Measurements from ENCODE around the gene SLC25A30. TPM values are rescaled to one million over a fixed set of nuclear protein-coding genes. Genes with fewer than 3 reads are reported as not detected.
A peak's percentile ranks its signal among the peaks of the same experiment; 100 is the strongest.
"Not testable (repeated sequence)": the region's sequence is repeated elsewhere in the genome, so short reads cannot be mapped to it uniquely, and the experiment has no call there.

SLC25A30 gene
- polyA plus RNA-seq, 2 donors = 2.2 to 3.1 TPM

DNA sequence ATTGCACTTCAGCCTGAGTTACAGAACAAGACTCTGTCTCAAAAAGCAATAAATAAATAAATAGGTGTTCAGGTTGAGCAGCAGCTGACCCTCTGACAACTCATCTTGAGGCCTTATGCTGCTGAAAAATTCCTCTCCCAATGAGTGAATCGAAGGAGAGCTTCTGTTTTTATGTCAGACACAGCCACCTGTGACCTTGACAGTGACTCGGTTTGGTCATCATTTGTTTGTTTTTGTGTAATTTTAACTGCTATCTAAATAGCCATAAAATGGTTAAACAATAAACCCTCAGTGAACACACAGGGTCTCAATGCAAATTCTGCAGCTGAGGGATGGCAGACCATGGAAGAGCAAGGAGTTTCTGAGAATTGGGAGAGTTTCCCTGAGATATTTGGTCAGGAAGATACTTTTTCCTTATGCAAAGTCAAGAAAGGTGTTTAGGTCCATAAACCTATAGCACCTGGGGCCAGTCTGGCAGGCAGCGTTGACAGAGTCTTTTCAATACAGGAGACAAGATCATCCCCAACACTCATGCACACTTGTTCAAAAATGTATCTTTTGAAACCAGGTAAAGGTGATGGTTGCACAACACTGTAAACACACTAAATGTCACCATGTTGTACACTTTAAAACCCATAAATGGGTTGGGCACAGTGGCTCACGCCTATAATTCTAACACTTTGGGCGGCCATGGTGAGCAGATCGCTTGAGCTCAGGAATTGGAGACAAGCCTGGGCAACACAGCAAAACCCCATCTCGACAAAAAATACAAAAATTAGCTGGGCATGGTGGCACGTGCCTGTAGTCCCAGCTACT lies 16.6 kb upstream of the SLC25A30 start:
- WGBS, 2 donors = 79 to 83% methylated on average over 8 of the region's 8 CpGs
- Histone ChIP-seq H3K9me3 (ENCODE audit: control insufficient read depth in 2 of 2, insufficient read depth in 1 of 2, low read depth in 1 of 2, low read length in 1 of 2) (no peaks in the 10 kb centered on the region), H3K4me1 (ENCODE audit: control insufficient read depth in 2 of 2, insufficient read depth in 2 of 2, low read length in 1 of 2) (no peaks in the 10 kb centered on the region), H3K36me3 (ENCODE audit: control insufficient read depth in 2 of 2, insufficient read depth in 2 of 2, low read length in 1 of 2) (no peaks in the 10 kb centered on the region), H3K4me3 (ENCODE audit: low read depth in 1 of 2, low read length in 2 of 2) (no peak overlapping the region), H3K27me3 (ENCODE audit: control insufficient read depth in 1 of 2, insufficient read depth in 2 of 2, low read length in 2 of 2) (no peaks in the 10 kb centered on the region), H3K27ac (ENCODE audit: low read depth in 2 of 2, low read length in 1 of 2) (no peak overlapping the region)

DNA sequence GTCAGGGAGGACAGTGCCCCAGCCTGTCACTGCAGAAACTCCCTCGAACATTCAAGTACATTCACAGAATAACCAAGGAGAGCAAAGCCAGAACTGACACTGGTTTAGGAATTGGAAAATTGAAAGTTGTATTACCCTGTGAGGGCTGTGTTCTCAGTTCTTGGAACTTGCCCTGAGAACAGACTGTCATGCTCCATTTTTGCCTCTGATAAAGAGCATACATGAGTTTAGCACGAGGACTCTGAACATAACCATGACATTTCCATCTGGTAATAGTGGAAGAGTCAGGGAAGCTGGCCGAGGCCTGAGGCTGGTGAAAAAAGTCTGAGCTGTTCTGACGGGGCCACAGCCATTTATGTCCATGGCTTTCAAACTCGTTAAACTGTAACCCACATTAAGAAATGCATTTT lies 15.2 kb upstream of the SLC25A30 start:
- H3K4me1 ChIP-seq (ENCODE audit: control insufficient read depth in 2 of 2, insufficient read depth in 2 of 2, low read length in 1 of 2) = no peaks in the 10 kb centered on the region
- no peaks in the 10 kb centered on the region for H3K27me3 ChIP-seq (ENCODE audit: control insufficient read depth in 1 of 2, insufficient read depth in 2 of 2, low read length in 2 of 2)
- WGBS, 2 donors = 67 to 77% methylated on average over 5 of the region's 5 CpGs
- no peak overlapping the region for H3K4me3 ChIP-seq (ENCODE audit: low read depth in 1 of 2, low read length in 2 of 2)
- H3K27ac ChIP-seq (ENCODE audit: low read depth in 2 of 2, low read length in 1 of 2) = no peak overlapping the region
- no peaks in the 10 kb centered on the region for H3K9me3 ChIP-seq (ENCODE audit: control insufficient read depth in 2 of 2, insufficient read depth in 1 of 2, low read depth in 1 of 2, low read length in 1 of 2)
- H3K36me3 ChIP-seq (ENCODE audit: control insufficient read depth in 2 of 2, insufficient read depth in 2 of 2, low read length in 1 of 2) = no peaks in the 10 kb centered on the region

DNA sequence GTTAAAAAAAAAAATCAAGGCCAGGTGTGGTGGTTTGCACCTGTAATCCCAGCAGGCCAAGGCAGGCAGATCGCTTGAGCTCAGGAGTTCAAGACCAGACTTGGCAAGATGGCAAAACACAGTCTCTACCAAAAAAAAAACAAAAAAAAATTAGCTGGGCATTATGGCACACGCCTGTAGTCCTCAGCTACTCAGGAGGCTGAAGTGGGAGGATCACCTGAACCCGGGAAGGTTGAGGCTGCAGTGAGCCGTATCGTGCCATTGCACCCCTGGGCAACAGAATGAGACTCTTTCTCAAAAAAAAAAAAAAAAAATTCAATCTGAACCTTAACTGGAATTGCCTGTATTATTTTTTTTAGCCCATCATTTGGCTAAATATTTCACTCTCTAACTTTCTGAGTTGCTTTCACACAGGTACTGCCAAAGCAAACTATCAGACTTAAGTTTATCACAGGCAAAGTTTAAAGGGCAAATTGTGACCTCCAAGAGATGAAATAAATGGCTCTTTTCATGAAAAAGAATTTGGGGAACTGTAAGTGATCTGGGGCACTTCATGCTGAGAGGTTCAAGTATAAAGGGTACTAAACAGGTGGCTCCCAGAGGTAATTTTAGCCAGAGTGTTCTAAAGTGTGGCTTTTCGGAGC lies 14.7 kb upstream of the SLC25A30 start:
- no peaks in the 10 kb centered on the region for H3K9me3 ChIP-seq (ENCODE audit: control insufficient read depth in 2 of 2, insufficient read depth in 1 of 2, low read depth in 1 of 2, low read length in 1 of 2)
- H3K27ac ChIP-seq (ENCODE audit: low read depth in 2 of 2, low read length in 1 of 2) = no peak overlapping the region
- no peak overlapping the region for H3K4me3 ChIP-seq (ENCODE audit: low read depth in 1 of 2, low read length in 2 of 2)
- 82 to 86% methylated on average over 6 of the region's 6 CpGs for WGBS, 2 donors
- no peaks in the 10 kb centered on the region for H3K36me3 ChIP-seq (ENCODE audit: control insufficient read depth in 2 of 2, insufficient read depth in 2 of 2, low read length in 1 of 2)
- H3K27me3 ChIP-seq (ENCODE audit: control insufficient read depth in 1 of 2, insufficient read depth in 2 of 2, low read length in 2 of 2) = no peaks in the 10 kb centered on the region
- H3K4me1 ChIP-seq (ENCODE audit: control insufficient read depth in 2 of 2, insufficient read depth in 2 of 2, low read length in 1 of 2) = no peaks in the 10 kb centered on the region

- H3K36me3 ChIP-seq (ENCODE audit: control insufficient read depth in 2 of 2, insufficient read depth in 2 of 2, low read length in 1 of 2); H3K9me3 ChIP-seq (ENCODE audit: control insufficient read depth in 2 of 2, insufficient read depth in 1 of 2, low read depth in 1 of 2, low read length in 1 of 2); H3K27ac ChIP-seq (ENCODE audit: low read depth in 2 of 2, low read length in 1 of 2); H3K4me3 ChIP-seq (ENCODE audit: low read depth in 1 of 2, low read length in 2 of 2); H3K4me1 ChIP-seq (ENCODE audit: control insufficient read depth in 2 of 2, insufficient read depth in 2 of 2, low read length in 1 of 2); H3K27me3 ChIP-seq (ENCODE audit: control insufficient read depth in 1 of 2, insufficient read depth in 2 of 2, low read length in 2 of 2): not testable (repeated sequence)
- 86 to 87% methylated on average over 16 of the region's 16 CpGs for WGBS, 2 donors
These were observed 8.1 kb upstream of the SLC25A30 start for GRCh38 chr13:45426056-45426841.

DNA sequence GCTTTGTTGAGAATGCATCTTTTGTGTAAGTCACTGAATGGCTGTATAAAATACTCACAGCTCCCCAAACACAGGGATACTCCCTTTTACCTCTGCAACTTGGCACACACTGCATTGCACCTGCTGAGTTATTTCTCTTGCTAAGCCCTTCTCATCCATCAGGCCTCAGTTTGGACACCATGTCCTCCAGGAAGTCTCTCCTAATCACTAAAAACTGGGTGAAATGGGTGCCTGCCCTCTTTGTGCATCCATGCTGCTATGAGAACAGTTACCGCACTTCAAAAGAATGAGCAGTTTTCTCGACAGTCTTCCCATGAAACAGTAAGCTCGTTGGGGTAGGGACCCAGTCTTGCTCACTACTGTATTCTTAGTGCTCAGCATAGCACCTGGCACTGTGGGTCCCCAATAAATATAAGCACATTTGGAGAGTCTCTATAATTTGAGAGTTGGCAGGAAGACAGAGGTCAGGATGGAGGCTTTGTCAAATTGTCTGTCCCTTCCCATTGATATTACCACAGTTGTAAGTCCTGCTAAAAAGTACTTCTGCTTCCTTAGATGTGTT lies 4.6 kb upstream of the SLC25A30 start:
- 73 to 78% methylated on average over 3 of the region's 3 CpGs for WGBS, 2 donors
- no peaks in the 10 kb centered on the region for H3K36me3 ChIP-seq (ENCODE audit: control insufficient read depth in 2 of 2, insufficient read depth in 2 of 2, low read length in 1 of 2)
- no peaks in the 10 kb centered on the region for H3K9me3 ChIP-seq (ENCODE audit: control insufficient read depth in 2 of 2, insufficient read depth in 1 of 2, low read depth in 1 of 2, low read length in 1 of 2)
- H3K4me1 ChIP-seq (ENCODE audit: control insufficient read depth in 2 of 2, insufficient read depth in 2 of 2, low read length in 1 of 2) = no peaks in the 10 kb centered on the region
- H3K27me3 ChIP-seq (ENCODE audit: control insufficient read depth in 1 of 2, insufficient read depth in 2 of 2, low read length in 2 of 2) = no peaks in the 10 kb centered on the region
- H3K27ac ChIP-seq (ENCODE audit: low read depth in 2 of 2, low read length in 1 of 2) = no peak overlapping the region
- no peak overlapping the region for H3K4me3 ChIP-seq (ENCODE audit: low read depth in 1 of 2, low read length in 2 of 2)

DNA sequence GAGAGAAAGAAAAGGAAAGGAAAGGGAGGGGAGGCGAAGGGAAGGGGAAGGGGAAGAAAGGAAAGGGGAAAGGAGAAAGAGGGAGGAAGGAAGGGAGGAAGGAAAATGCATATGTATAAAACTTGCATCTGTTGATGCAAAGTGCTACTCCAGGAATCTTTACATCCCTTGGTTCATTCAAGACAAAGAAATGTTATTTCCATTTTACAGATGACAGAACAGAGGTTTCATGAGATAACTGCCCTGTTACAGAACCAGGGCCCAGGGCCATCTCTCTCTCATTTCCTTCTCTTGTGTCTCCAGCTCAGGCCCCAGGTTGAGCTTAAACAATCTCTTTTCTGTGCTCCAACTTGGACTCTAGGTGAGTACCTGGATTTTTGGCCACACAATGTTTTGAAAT lies 1.8 kb upstream of the SLC25A30 start:
- no peak overlapping the region for H3K27ac ChIP-seq (ENCODE audit: low read depth in 2 of 2, low read length in 1 of 2)

GRCh38 chr13:45419389-45419788 lies 1.2 kb upstream of the SLC25A30 start:
- WGBS, 2 donors = 96% methylated on average over 16 of the region's 16 CpGs
- not testable (repeated sequence) for H3K4me3 ChIP-seq (ENCODE audit: low read depth in 1 of 2, low read length in 2 of 2); H3K36me3 ChIP-seq (ENCODE audit: control insufficient read depth in 2 of 2, insufficient read depth in 2 of 2, low read length in 1 of 2); H3K4me1 ChIP-seq (ENCODE audit: control insufficient read depth in 2 of 2, insufficient read depth in 2 of 2, low read length in 1 of 2); H3K27ac ChIP-seq (ENCODE audit: low read depth in 2 of 2, low read length in 1 of 2); H3K27me3 ChIP-seq (ENCODE audit: control insufficient read depth in 1 of 2, insufficient read depth in 2 of 2, low read length in 2 of 2); H3K9me3 ChIP-seq (ENCODE audit: control insufficient read depth in 2 of 2, insufficient read depth in 1 of 2, low read depth in 1 of 2, low read length in 1 of 2)

More for the DNA sequence above, 1.8 kb upstream of the SLC25A30 start:
- H3K4me1 ChIP-seq (ENCODE audit: control insufficient read depth in 2 of 2, insufficient read depth in 2 of 2, low read length in 1 of 2) = peaks cover 0 to 3% of the 10 kb centered on the region in 2 donors
- 98 to 100% methylated on average over 1 of the region's 1 CpG for WGBS, 2 donors
- no peaks in the 10 kb centered on the region for H3K36me3 ChIP-seq (ENCODE audit: control insufficient read depth in 2 of 2, insufficient read depth in 2 of 2, low read length in 1 of 2)
- H3K9me3 ChIP-seq (ENCODE audit: control insufficient read depth in 2 of 2, insufficient read depth in 1 of 2, low read depth in 1 of 2, low read length in 1 of 2) = no peaks in the 10 kb centered on the region
- no peak overlapping the region for H3K4me3 ChIP-seq (ENCODE audit: low read depth in 1 of 2, low read length in 2 of 2)
- no peaks in the 10 kb centered on the region for H3K27me3 ChIP-seq (ENCODE audit: control insufficient read depth in 1 of 2, insufficient read depth in 2 of 2, low read length in 2 of 2)

DNA sequence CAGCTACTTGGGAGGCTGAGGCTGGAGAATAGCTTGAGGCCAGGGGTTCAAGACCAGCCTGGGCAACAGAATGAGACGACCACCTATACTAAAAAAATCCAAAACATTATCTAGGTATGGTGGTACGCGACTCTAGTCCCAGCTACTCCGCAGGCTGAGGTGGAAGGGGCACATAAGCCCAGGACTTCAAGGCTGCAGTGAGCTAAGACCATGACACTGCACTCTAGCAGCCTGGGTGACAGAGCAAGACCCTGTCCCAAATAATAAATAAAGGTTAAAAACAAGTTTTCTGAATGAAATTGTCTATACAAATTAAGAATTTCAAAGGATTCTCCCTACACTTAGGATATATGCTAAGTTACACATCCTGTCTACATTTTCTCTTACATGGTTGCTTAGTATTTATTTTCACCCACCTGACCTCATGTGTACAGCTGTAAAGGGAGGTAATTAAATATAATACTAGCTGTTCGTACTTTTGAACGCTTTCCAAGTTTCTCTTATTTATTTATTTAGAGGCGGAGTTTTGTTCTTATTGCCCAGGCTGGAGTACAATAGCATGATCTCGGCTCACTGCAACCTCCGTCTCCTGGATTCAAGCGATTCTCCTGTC lies 1.6 kb downstream of the SLC25A30 start:
- H3K27me3 ChIP-seq (ENCODE audit: control insufficient read depth in 1 of 2, insufficient read depth in 2 of 2, low read length in 2 of 2) = no peaks in the 10 kb centered on the region
- peak overlapping the region in 1 of 2 donors; percentile 76 for H3K4me3 ChIP-seq (ENCODE audit: low read depth in 1 of 2, low read length in 2 of 2)
- H3K9me3 ChIP-seq (ENCODE audit: control insufficient read depth in 2 of 2, insufficient read depth in 1 of 2, low read depth in 1 of 2, low read length in 1 of 2) = no peaks in the 10 kb centered on the region
- peaks cover 0 to 3% of the 10 kb centered on the region in 2 donors for H3K4me1 ChIP-seq (ENCODE audit: control insufficient read depth in 2 of 2, insufficient read depth in 2 of 2, low read length in 1 of 2)
- no peaks in the 10 kb centered on the region for H3K36me3 ChIP-seq (ENCODE audit: control insufficient read depth in 2 of 2, insufficient read depth in 2 of 2, low read length in 1 of 2)
- WGBS, 2 donors = 40 to 46% methylated on average over 10 of the region's 10 CpGs
- peak overlapping the region; percentile 56 to 90 for H3K27ac ChIP-seq (ENCODE audit: low read depth in 2 of 2, low read length in 1 of 2)

DNA sequence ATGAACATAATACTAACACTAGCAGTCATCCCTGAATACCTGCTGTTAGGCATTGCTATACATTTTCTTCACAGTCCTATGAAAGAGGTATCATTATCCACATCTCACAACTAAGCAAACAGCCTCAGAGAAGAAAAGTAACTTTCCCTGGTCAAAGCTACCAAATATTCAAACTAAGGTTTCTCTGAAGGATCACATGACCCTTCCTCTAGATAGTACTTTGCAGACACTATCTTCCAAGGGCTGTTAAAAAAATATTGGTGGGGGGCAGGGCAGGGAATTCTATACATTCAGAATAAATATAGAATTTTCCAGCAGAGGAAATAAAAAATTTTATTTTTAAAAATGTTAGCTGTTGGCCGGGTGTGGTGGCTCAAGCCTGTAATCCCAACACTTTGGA lies 3.1 kb downstream of the SLC25A30 start:
- Histone ChIP-seq H3K36me3 (ENCODE audit: control insufficient read depth in 2 of 2, insufficient read depth in 2 of 2, low read length in 1 of 2) (no peaks in the 10 kb centered on the region), H3K9me3 (ENCODE audit: control insufficient read depth in 2 of 2, insufficient read depth in 1 of 2, low read depth in 1 of 2, low read length in 1 of 2) (no peaks in the 10 kb centered on the region), H3K4me3 (ENCODE audit: low read depth in 1 of 2, low read length in 2 of 2) (peak overlapping the region in 1 of 2 donors; percentile 46), H3K27ac (ENCODE audit: low read depth in 2 of 2, low read length in 1 of 2) (peak overlapping the region; percentile 40 to 75), H3K4me1 (ENCODE audit: control insufficient read depth in 2 of 2, insufficient read depth in 2 of 2, low read length in 1 of 2) (peaks cover 0 to 3% of the 10 kb centered on the region in 2 donors), H3K27me3 (ENCODE audit: control insufficient read depth in 1 of 2, insufficient read depth in 2 of 2, low read length in 2 of 2) (no peaks in the 10 kb centered on the region)
- WGBS, 2 donors = 42 to 72% methylated on average over 1 of the region's 1 CpG

Data from esophagus (tissue), 2 donors.